Activated CD8-positive, alpha-beta T cell treated with anti-CD3 and anti-CD28 coated beads for 36 hours (primary cell): ENCODE measurements around the gene IFT27. TPM values are rescaled to one million over a fixed set of nuclear protein-coding genes. Genes with fewer than 3 reads are reported as not detected.

Experiments used
- ATAC-seq: fragments of 200-7000 bp; cut with Tn5 transposase; one replicate; pipeline ENCODE4 v1.10.0; 2021; ENCODE audit warnings: mild to moderate bottlenecking, moderate library complexity
- CTCF ChIA-PET: fragments of 350-600 bp; sonication (Branson Sonifier 250); formaldehyde crosslinking; loops from one replicate; lab custom pipeline; 2021; ENCODE audit warnings: antibody characterized with exemption; lab: Charles Lee
- POLR2A ChIA-PET: fragments of 350-600 bp; sonication (Branson Sonifier 250); formaldehyde crosslinking; loops from one replicate; lab custom pipeline; 2021; ENCODE audit warnings: antibody characterized with exemption; lab: Charles Lee
- DNase-seq: peaks from one replicate; pipeline ENCODE4 v3.0.0-alpha.2; 2020
- H3K27ac Mint-ChIP-seq: one replicate; pipeline ENCODE4 v1.8.0; 2021; ENCODE audit warnings: mild to moderate bottlenecking, mixed read lengths
- H3K27me3 Mint-ChIP-seq: one replicate; pipeline ENCODE4 v1.8.0; 2021; ENCODE audit warnings: mixed read lengths
- H3K36me3 Mint-ChIP-seq: one replicate; pipeline ENCODE4 v1.8.0; 2021; ENCODE audit warnings: low read depth, mixed read lengths
- H3K4me1 Mint-ChIP-seq: one replicate; pipeline ENCODE4 v1.8.0; 2021; ENCODE audit warnings: low read depth, mixed read lengths
- H3K4me3 Mint-ChIP-seq: one replicate; pipeline ENCODE4 v1.8.0; 2021; ENCODE audit warnings: mild to moderate bottlenecking, moderate library complexity, mixed read lengths
- H3K9me3 Mint-ChIP-seq: one replicate; pipeline ENCODE4 v1.8.0; 2021; ENCODE audit warnings: mixed read lengths
- intact Hi-C: fragments of 100-400 bp; cut with micrococcal nuclease; formaldehyde crosslinking; loops from one replicate; pipeline ENCODE4 v1.10.0; 2022
- total RNA-seq, 2 experiments: library from RNA; stranded (reverse); gene quantifications; one replicate each; pipeline ENCODE4 v1.2.3, GENCODE V29; 2021
- TF ChIP-seq, protein P1 (sequence below): fragments of 200-600 bp; IDR thresholded peaks from one replicate; pipeline ENCODE4 v1.8.0; 2022; ENCODE audit warnings: antibody characterized with exemption, mild to moderate bottlenecking

IFT27 gene
- total RNA-seq, 2 experiments from 2014 or later: 20.0 to 21.9 TPM

- TF ChIP-seq, protein P1, sequence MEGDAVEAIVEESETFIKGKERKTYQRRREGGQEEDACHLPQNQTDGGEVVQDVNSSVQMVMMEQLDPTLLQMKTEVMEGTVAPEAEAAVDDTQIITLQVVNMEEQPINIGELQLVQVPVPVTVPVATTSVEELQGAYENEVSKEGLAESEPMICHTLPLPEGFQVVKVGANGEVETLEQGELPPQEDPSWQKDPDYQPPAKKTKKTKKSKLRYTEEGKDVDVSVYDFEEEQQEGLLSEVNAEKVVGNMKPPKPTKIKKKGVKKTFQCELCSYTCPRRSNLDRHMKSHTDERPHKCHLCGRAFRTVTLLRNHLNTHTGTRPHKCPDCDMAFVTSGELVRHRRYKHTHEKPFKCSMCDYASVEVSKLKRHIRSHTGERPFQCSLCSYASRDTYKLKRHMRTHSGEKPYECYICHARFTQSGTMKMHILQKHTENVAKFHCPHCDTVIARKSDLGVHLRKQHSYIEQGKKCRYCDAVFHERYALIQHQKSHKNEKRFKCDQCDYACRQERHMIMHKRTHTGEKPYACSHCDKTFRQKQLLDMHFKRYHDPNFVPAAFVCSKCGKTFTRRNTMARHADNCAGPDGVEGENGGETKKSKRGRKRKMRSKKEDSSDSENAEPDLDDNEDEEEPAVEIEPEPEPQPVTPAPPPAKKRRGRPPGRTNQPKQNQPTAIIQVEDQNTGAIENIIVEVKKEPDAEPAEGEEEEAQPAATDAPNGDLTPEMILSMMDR: no peak
- H3K4me1 Mint-ChIP-seq: no peaks in the 10 kb centered on the region
- intact Hi-C loops: no loop called here
Measured at GRCh38 chr22:36730176-36730858, 45.6 kb downstream of the IFT27 start.

GRCh38 chr22:36729321-36729720, 46.6 kb downstream of the IFT27 start:
- ChIA-PET POLR2A (no interaction called here), CTCF (no interaction called here)
- Mint-ChIP-seq H3K27ac (no peak overlapping the region), H3K9me3 (no peaks in the 10 kb centered on the region), H3K4me3 (no peak overlapping the region), H3K4me1 (no peaks in the 10 kb centered on the region), H3K36me3 (no peaks in the 10 kb centered on the region), H3K27me3 (peaks cover 19% of the 10 kb centered on the region)
- DNase-seq (no peak), ATAC-seq (no peak)
- TF ChIP-seq, protein P1: no peak
- intact Hi-C loops: no loop called here

More at GRCh38 chr22:36730176-36730858, 45.6 kb downstream of the IFT27 start:
- ChIA-PET POLR2A (no interaction called here), CTCF (no interaction called here)
- Mint-ChIP-seq H3K27me3 (peaks cover 16% of the 10 kb centered on the region), H3K36me3 (no peaks in the 10 kb centered on the region), H3K4me3 (no peak overlapping the region), H3K27ac (no peak overlapping the region), H3K9me3 (no peaks in the 10 kb centered on the region)
- ATAC-seq: no peak
- DNase-seq: no peak

- CTCF ChIA-PET: no interaction called here
- ATAC-seq (no peak), DNase-seq (no peak)
- H3K36me3 Mint-ChIP-seq: no peaks in the 10 kb centered on the region
- intact Hi-C loops: no loop called here
- H3K9me3 Mint-ChIP-seq: no peaks in the 10 kb centered on the region
- POLR2A ChIA-PET: no interaction called here
- TF ChIP-seq, protein P1: no peak
- peaks cover 21% of the 10 kb centered on the region for H3K27me3 Mint-ChIP-seq
- no peaks in the 10 kb centered on the region for H3K4me1 Mint-ChIP-seq
- H3K4me3 Mint-ChIP-seq: no peak overlapping the region
- no peak overlapping the region for H3K27ac Mint-ChIP-seq
Measured at GRCh38 chr22:36728505-36728904, 47.4 kb downstream of the IFT27 start.

- DNase-seq (no peak), ATAC-seq (no peak)
- H3K4me1 Mint-ChIP-seq: no peaks in the 10 kb centered on the region
- H3K27me3 Mint-ChIP-seq: peaks cover 22% of the 10 kb centered on the region
- no peak overlapping the region for H3K27ac Mint-ChIP-seq
- TF ChIP-seq, protein P1: no peak
- H3K9me3 Mint-ChIP-seq: no peaks in the 10 kb centered on the region
- intact Hi-C loops: no loop called here
- POLR2A ChIA-PET: no interaction called here
- H3K36me3 Mint-ChIP-seq: no peaks in the 10 kb centered on the region
- H3K4me3 Mint-ChIP-seq: no peak overlapping the region
- CTCF ChIA-PET: no interaction called here
Measured at GRCh38 chr22:36727927-36728488, 47.9 kb downstream of the IFT27 start.

GRCh38 chr22:36727110-36727509, 48.8 kb downstream of the IFT27 start:
- H3K36me3 Mint-ChIP-seq: no peaks in the 10 kb centered on the region
- H3K4me3 Mint-ChIP-seq: no peak overlapping the region
- H3K27me3 Mint-ChIP-seq: peaks cover 22% of the 10 kb centered on the region
- ChIA-PET CTCF (no interaction called here), POLR2A (no interaction called here)
- intact Hi-C loops: no loop called here
- DNase-seq (no peak), ATAC-seq (no peak)
- TF ChIP-seq, protein P1: no peak
- H3K4me1 Mint-ChIP-seq: no peaks in the 10 kb centered on the region
- H3K9me3 Mint-ChIP-seq: no peaks in the 10 kb centered on the region
- no peak overlapping the region for H3K27ac Mint-ChIP-seq
